Activated B cell treated with CpG ODN at 0.5 μM for 24 hours (primary cell): ENCODE data around the gene GSTK1. TPM values are rescaled to one million over a fixed set of nuclear protein-coding genes. Genes with fewer than 3 reads are reported as not detected.

Experiments used
- ATAC-seq: fragments of 200-7000 bp; cut with Tn5 transposase; one replicate; pipeline ENCODE4 v1.10.0; 2021; ENCODE audit warnings: low read depth, mild to moderate bottlenecking, moderate library complexity
- CTCF ChIA-PET: fragments of 350-600 bp; sonication (Branson Sonifier 250); formaldehyde crosslinking; loops from one replicate; lab custom pipeline; 2021; ENCODE audit warnings: antibody characterized with exemption; lab: Charles Lee
- POLR2A ChIA-PET: fragments of 350-600 bp; sonication (Branson Sonifier 250); formaldehyde crosslinking; loops from one replicate; lab custom pipeline; 2021; ENCODE audit warnings: antibody characterized with exemption; lab: Charles Lee
- DNase-seq: peaks from one replicate; pipeline ENCODE4 v3.0.0; 2022
- H3K27ac Mint-ChIP-seq: one replicate; pipeline ENCODE4 v1.8.0; 2020; ENCODE audit warnings: mixed read lengths
- H3K27me3 Mint-ChIP-seq: one replicate; pipeline ENCODE4 v1.8.0; 2021; ENCODE audit warnings: mixed read lengths
- H3K36me3 Mint-ChIP-seq: one replicate; pipeline ENCODE4 v1.8.0; 2021; ENCODE audit warnings: low read depth, mixed read lengths
- H3K4me1 Mint-ChIP-seq: one replicate; pipeline ENCODE4 v1.8.0; 2021; ENCODE audit warnings: mixed read lengths
- H3K4me3 Mint-ChIP-seq: one replicate; pipeline ENCODE4 v1.8.0; 2020; ENCODE audit warnings: mild to moderate bottlenecking, mixed read lengths
- H3K9me3 Mint-ChIP-seq: one replicate; pipeline ENCODE4 v1.8.0; 2020; ENCODE audit warnings: mixed read lengths
- CTCF ChIP-seq: fragments of 200-600 bp; IDR thresholded peaks from one replicate; pipeline ENCODE4 v1.8.0; 2022; ENCODE audit warnings: antibody characterized with exemption, mild to moderate bottlenecking
- intact Hi-C: fragments of 100-400 bp; cut with micrococcal nuclease; formaldehyde crosslinking; loops from one replicate; pipeline ENCODE4 v1.15.1; 2024
- total RNA-seq: library from RNA; stranded (reverse); gene quantifications from 2 replicates; pipeline ENCODE4 v1.2.3, GENCODE V29; 2022

Gene GSTK1
- total RNA-seq, 1 donor from 2014 or later: 144 TPM

- H3K27me3 Mint-ChIP-seq: peaks cover 13% of the 10 kb centered on the region
- H3K4me3 Mint-ChIP-seq: no peak overlapping the region
- no peak for DNase-seq
- H3K4me1 Mint-ChIP-seq: no peaks in the 10 kb centered on the region
- no peak for ATAC-seq
- no peak overlapping the region for H3K27ac Mint-ChIP-seq
- CTCF ChIA-PET: interaction anchor here (1.2 to 1.7 kb wide), 3 partner anchors 10 to 221 kb away, joined by 3 to 8 read pairs (median 4); no protein-coding TSS in a partner anchor
- H3K36me3 Mint-ChIP-seq: no peaks in the 10 kb centered on the region
- no peak for TF ChIP-seq CTCF
- POLR2A ChIA-PET: no interaction called here
- H3K9me3 Mint-ChIP-seq: no peaks in the 10 kb centered on the region
- intact Hi-C loops: no loop called here
Measured at GRCh38 chr7:143225047-143225446, 38.2 kb upstream of the GSTK1 start.

DNA sequence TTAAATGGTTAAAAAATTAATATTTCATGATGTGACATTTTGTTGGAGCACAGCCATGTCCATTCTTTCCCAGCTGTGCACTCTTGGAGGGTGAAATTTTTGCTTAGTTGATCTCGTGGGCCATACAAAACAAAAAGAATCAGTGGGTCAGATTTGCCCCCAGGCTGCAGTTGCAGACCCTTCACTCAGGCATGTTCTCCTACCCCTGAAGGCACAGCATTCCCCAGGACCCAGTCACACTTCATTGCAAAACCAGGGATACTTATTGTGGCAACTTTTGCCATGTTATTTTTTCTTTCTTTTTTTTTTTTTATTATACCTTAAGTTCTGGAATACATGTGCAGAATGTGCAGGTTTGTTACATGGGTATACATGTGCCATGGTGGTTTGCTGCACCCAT, 35.4 kb upstream of the GSTK1 start:
- TF ChIP-seq CTCF: no peak
- CTCF ChIA-PET: interaction anchor here (1.0 to 1.8 kb wide), 3 partner anchors 13 to 225 kb away, joined by 4 to 6 read pairs (median 4); no protein-coding TSS in a partner anchor
- Mint-ChIP-seq H3K4me1 (no peaks in the 10 kb centered on the region), H3K27ac (no peak overlapping the region), H3K9me3 (no peaks in the 10 kb centered on the region), H3K4me3 (no peak overlapping the region), H3K27me3 (peaks cover 6% of the 10 kb centered on the region), H3K36me3 (no peaks in the 10 kb centered on the region)
- ATAC-seq (no peak), DNase-seq (no peak)
- intact Hi-C loops: no loop called here
- POLR2A ChIA-PET: no interaction called here

DNA sequence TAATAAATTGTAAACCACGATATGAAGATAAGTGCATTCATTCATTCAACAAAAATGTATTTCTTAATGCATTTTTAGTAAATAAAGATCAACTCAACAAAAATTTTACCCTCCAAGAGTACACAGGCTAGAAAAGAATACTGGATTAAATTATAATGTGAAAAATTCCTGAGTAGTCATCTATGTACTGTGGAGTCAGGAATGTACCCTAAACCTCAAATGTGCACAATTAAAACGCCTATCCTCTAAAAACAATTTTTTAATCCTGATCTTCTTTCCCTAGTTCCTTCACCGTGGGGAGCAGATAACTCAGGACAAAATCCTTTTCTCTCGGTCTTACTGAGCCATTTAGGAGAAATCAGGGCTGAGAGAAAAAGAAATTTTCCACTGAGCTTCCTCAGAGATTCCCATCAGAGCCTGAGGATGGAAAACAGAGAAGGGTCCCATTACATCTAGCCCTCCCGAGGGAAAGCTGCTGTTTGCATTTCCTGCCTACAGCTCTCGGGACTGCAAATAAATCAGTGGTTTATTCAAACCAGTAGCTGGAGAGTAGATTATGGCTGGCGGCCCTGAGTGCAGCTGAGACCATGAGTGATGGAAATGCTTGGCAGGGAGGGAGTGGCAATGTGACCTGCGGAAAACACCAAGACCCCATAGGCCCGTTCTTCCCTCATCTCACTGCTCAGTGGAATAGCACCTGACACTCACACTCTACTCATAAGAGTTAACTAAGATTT, 34.0 kb upstream of the GSTK1 start:
- H3K27me3 Mint-ChIP-seq: no peaks in the 10 kb centered on the region
- no peaks in the 10 kb centered on the region for H3K9me3 Mint-ChIP-seq
- H3K4me3 Mint-ChIP-seq: no peak overlapping the region
- intact Hi-C loops: no loop called here
- DNase-seq (no peak), ATAC-seq (no peak)
- no peak overlapping the region for H3K27ac Mint-ChIP-seq
- ChIA-PET CTCF (interaction anchor here (1.8 kb wide), 1 partner anchor 11 kb away, joined by 6 read pairs; no protein-coding TSS in a partner anchor), POLR2A (interaction anchor here (0.6 kb wide), 1 partner anchor 575 kb away, joined by 3 read pairs; no protein-coding TSS in a partner anchor)
- H3K4me1 Mint-ChIP-seq: no peaks in the 10 kb centered on the region
- TF ChIP-seq CTCF: no peak
- H3K36me3 Mint-ChIP-seq: no peaks in the 10 kb centered on the region

DNA sequence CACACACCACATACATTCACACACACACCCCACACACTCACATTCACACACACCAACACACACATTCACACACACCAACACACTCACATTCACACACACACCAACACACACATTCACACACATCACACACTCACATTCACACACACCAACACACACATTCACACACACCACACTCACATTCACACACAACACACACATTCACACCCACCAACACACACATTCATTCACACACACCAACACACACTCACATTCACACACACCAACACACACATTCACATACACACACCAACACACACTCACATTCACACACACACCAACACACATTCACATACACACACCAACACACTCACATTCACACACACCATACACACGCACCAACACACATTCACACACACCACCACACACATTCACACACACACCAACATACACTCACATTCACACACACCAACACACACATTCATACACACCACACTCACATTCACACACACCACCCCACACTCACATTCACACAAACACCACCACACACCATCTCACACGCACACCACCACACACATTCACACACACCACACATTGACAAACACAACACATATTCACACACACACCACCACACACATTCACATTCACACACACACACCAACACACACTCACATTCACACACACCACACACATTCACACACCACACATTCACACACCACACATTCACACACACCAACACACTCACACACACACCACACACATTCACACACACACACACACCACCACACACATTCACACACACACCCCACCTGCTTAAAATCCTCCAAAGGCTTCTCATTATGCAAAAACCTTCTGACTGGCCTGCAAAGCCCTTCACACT, 32.4 kb upstream of the GSTK1 start:
- Mint-ChIP-seq H3K27me3 (no peaks in the 10 kb centered on the region), H3K4me3 (no peak overlapping the region), H3K36me3 (no peaks in the 10 kb centered on the region), H3K27ac (no peak overlapping the region), H3K9me3 (peaks cover 6% of the 10 kb centered on the region), H3K4me1 (no peaks in the 10 kb centered on the region)
- ATAC-seq (no peak), DNase-seq (no peak)
- ChIA-PET CTCF (interaction anchor here (1.6 kb wide), 1 partner anchor 15 kb away, joined by 10 read pairs; no protein-coding TSS in a partner anchor), POLR2A (no interaction called here)
- TF ChIP-seq CTCF: no peak
- intact Hi-C loops: no loop called here
